ENCODE data around the gene CAMK1D. TPM values are rescaled to one million over a fixed set of nuclear protein-coding genes. Genes with fewer than 3 reads are reported as not detected.

Gene CAMK1D
- total RNA-seq, 1 experiment from 2014 or later, result 0.10 TPM

DNA sequence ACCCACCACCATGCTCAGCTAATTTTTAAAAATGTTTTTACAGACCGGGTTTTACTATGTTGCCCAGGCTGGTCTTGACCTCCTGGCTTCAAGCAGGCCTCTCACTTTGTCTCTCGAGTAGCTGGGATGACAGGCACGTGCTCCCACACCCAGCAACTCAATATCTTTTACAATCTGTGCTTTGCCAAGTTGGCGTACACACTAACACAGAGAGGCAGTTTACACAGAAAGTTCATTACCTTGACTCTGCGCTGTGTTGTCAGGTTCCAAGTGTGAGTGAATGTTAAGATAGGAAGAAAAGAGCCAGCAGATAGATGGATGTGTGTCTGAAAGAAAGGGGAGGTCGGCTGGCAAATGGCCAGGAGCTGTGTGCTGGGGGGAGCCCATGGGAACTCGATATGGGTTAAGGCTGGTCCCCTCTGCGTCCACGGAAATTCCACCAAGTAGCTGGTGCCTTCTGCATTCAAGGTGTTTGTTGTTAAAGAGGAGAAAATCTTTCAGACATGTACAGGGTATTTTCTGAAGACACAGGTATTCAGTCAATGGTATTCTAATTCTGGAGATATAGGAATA is 299.8 kb downstream of the CAMK1D start:
- in situ Hi-C loops (cut with HindIII; ENCODE audit: low sequenced_read_pairs), result no loop called here
- DNase-seq (ENCODE audit: low spot score), result no peak

DNA sequence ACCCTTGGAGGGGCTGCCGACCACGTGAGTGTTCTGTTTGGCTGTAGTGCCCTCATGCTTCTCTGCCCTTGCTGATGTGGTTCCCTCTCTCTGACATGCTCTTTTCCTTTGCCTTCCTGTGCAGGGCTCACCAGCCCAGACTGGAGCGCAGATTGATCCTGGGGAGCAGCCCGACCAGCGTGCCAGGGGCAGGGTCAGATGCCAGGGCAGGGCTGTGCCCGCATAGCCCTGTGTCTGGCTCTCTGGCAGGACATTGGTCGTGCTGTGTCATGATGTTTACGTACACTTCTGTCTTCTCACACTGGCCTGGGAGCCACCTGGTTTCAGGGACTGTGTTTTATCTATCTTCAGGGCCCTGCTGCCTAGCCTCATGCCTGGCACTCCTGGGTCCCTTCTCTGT is 300.8 kb downstream of the CAMK1D start:
- in situ Hi-C loops (cut with HindIII; ENCODE audit: low sequenced_read_pairs), result loop anchor here (25.0 kb wide), 1 partner anchor 388 kb away; no protein-coding TSS in a partner anchor
- no peak for DNase-seq (ENCODE audit: low spot score)

DNA sequence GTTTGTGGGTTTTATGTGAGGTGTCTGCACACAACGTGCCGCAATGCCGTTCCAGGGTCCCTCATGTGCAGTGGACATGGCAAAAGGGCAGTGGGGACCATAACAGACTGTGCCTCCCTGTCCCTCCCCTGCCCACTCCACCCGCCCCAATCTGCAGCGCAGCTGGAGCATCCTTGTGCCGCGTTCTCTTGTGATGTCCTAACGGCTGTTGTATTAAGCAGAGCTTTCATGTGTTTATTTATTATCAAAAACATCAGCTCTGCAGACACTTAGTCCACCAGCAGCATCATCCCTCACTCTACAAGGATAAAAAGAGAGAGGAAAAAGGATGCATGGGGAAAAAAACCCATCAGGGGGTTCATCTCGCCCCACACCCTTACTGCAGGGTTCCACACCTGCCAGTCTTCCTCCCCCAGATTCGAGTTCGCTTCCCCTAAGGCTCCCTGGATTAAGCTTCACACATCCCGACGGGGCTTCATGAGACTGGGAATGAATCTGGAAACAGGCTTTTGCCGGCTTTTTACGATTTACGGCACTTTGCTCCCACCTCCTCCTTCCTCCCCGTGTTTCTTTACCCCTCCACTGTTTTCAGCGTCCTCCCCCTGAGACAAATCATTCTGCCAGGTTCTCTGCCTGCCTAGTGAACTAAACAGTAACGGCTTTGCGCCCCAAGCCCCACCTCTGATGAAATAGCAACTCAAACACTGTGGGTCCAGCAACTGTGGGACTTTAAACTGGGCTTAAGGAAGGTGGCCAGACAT is 301.4 kb downstream of the CAMK1D start:
- in situ Hi-C loops (cut with HindIII; ENCODE audit: low sequenced_read_pairs), result loop anchor here (25.0 kb wide), 1 partner anchor 388 kb away; no protein-coding TSS in a partner anchor
- no peak for DNase-seq (ENCODE audit: low spot score)

DNA sequence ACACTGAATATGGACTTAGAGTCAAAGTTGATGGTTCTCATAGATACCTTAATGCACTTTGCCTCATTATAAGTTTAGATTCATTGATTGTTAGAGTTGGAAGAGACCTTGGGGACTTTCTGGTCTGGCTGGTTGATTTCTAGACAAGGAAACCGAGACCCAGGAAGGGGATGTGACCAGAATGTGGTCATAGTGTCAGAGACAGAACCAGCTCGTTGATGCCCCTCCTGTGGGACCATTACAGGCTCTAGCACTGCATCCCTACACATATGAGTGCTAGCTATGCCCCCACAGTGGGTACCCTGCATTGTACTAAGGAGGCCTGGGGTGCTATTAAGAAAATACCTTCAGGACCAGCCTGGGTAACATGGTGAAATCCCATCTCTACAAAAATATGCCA is 306.6 kb downstream of the CAMK1D start:
- in situ Hi-C loops (cut with HindIII; ENCODE audit: low sequenced_read_pairs), result loop anchor here (25.0 kb wide), 1 partner anchor 394 kb away; no protein-coding TSS in a partner anchor
- DNase-seq (ENCODE audit: low spot score), result no peak

DNA sequence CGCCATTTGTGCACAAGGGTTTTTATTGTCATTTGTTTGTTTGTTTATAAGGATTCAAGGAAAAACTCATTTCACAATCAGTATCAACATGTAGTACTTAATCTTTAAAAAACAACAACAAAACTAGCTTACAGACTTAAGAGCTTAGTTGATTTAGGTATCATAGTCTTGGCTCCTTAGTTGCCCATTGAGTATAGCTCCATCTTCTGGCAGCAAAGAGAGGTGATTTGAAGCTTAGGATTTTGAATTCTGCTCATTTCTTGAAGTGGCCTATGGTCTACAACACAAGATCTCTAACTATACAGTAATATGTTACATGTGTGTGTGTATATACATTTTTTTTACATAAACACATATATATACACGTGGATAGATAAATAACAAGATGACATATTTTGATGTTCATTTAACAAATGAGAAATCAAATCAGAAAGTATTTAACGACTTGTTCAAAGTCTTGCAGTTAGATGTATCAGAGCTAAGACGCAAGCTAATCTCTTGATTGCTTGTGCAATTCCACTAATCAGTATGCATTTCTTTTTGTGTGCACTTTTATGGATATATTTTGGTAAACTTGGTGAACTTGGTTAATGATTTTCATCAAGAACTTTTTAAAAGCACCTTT is 307.3 kb downstream of the CAMK1D start:
- in situ Hi-C loops (cut with HindIII; ENCODE audit: low sequenced_read_pairs), result loop anchor here (25.0 kb wide), 1 partner anchor 394 kb away; no protein-coding TSS in a partner anchor
- peak; percentile 53 for DNase-seq (ENCODE audit: low spot score)

DNA sequence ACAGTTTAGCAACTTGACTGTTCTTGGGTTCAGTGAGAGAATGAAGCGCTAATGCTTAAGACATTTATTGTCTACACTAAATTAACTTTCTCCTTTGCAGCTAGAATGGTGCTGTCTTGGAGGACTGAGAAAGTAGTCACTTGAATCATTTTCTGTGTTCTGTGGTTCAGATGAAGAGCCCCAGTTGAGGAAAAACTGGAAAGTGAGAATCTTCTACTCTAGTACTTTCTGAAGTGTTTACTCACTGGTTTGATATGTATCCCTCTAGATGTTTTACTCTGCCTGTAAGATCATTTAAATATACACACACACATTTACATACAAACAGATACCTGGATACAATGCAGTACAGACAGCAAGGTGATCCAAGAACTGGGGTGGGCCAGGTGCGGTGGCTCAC is 308.1 kb downstream of the CAMK1D start:
- DNase-seq (ENCODE audit: low spot score), result no peak
- in situ Hi-C loops (cut with HindIII; ENCODE audit: low sequenced_read_pairs), result loop anchor here (25.0 kb wide), 1 partner anchor 395 kb away; no protein-coding TSS in a partner anchor

DNA sequence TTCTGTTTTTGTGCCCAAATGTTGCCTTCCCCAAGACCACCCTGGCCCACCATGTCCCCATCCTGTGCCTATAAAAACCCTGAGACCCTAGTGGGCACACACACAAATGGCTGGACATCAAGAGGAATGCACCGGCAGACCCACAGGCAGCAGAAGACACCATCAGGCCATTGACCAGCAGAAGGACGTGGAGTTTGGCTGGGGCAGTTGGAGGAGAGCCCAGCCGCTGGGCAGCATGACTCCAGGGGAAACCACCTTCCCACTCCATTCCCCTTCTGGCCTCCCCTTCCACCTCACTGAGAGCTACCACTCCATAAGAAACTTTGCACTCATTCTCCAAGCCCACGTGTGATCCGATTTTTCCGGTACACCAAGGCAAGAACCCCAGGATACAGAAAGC is 309.2 kb downstream of the CAMK1D start:
- in situ Hi-C loops (cut with HindIII; ENCODE audit: low sequenced_read_pairs), result loop anchor here (25.0 kb wide), 1 partner anchor 396 kb away; no protein-coding TSS in a partner anchor
- DNase-seq (ENCODE audit: low spot score), result no peak

DNA sequence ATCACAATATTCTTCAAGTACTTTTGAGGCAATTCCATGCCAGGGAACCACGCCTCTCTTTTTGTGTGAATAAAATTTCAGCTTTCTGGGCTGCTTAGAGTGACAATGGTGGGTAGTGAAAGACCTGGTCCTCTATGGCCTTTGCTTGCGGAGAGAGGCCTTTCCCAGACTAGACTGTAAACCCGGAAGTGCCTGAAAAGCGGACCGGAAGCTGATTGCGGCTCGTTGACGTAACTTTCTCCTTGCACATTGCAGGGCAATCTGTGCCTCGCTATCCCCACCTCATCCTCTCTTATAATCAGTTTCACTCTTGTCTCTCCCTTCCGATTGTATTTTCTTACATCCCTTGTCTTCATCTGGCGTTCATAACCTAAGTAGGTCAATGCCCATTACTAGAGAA is 310.4 kb downstream of the CAMK1D start:
- in situ Hi-C loops (cut with HindIII; ENCODE audit: low sequenced_read_pairs), result loop anchor here (25.0 kb wide), 1 partner anchor 397 kb away; no protein-coding TSS in a partner anchor
- no peak for DNase-seq (ENCODE audit: low spot score)

DNA sequence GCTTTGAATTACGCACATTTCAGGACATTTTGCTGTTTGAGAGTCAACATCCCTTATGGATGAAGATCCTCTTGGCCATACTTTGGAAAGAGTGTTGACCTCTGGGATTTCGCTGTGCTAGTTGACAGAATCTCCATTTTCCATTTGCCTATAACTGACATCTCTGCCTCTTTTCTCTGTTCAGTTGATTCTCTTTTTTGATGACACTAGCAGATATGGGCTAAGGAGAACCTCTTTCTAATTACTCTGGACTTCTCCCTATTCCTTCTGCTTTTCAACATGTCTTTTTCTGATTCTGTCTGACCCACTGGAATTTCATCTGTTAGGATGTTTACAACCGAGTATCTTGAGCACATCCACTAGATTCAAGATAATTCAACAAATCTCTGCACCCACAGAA is 311.5 kb downstream of the CAMK1D start:
- in situ Hi-C loops (cut with HindIII; ENCODE audit: low sequenced_read_pairs), result loop anchor here (25.0 kb wide), 1 partner anchor 399 kb away; no protein-coding TSS in a partner anchor
- DNase-seq (ENCODE audit: low spot score), result no peak

DNA sequence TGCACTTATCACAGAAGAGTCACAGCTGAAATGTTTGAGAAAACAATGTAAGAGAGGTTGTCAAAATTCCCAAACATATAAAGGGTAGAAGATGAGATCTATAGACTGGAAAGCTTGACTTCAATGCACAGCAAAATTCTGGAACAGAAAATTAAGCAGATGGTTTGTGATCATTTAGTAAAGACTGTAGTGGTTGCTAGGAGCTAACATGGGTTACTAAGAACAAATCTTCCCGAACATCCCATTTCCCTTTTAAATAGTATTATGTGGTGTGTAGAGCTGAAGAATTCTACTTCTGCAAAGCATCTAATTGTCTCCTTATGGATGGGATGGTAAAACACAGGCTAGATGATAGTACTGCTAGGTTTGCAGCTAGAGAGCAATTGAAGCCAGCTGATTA is 312.3 kb downstream of the CAMK1D start:
- in situ Hi-C loops (cut with HindIII; ENCODE audit: low sequenced_read_pairs), result loop anchor here (25.0 kb wide), 1 partner anchor 399 kb away; no protein-coding TSS in a partner anchor
- DNase-seq (ENCODE audit: low spot score), result no peak

DNA sequence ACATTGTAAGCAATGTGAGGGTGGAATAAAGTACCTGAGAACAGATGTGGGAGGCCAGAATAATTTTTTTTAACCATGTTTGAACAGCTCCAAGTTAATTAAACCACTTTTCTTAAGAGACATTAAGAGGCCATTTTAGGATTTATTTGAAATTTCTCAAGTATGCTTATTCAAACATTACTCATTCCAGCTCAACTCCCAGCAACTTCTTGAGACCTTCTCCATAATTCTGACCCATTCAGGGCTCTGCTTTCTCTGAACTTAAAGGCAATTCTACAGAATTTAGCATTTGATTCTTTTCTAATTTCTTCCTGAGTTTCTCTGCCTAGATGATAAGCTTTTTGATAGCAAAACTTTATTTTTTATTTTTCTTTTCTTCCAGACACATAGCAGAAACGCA is 314.5 kb downstream of the CAMK1D start:
- in situ Hi-C loops (cut with HindIII; ENCODE audit: low sequenced_read_pairs), result loop anchor here (25.0 kb wide), 1 partner anchor 402 kb away; no protein-coding TSS in a partner anchor

DNA sequence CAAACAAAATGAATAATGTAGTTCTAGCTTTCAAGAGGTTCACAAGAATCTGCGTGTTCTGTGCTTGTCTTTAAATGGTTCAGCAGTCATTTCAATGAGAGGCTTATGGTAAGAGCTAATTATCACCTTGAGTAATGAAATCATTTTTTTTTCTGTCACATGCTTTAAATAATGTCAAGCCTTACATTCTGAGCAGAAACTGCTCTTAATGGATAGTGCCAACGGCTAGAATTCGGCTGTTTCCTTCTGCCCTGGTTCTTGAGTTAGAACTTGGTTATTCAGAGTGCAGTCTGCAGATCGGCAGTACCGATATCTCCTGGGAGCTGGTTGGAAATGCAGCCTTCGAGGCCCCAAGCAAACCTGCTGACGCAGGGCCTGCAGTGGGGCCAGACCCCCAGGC is 316.2 kb downstream of the CAMK1D start:
- no peak for DNase-seq (ENCODE audit: low spot score)
- in situ Hi-C loops (cut with HindIII; ENCODE audit: low sequenced_read_pairs), result loop anchor here (25.0 kb wide), 1 partner anchor 403 kb away; no protein-coding TSS in a partner anchor

More for the DNA sequence above, 314.5 kb downstream of the CAMK1D start:
- DNase-seq (ENCODE audit: low spot score), result no peak

DNA sequence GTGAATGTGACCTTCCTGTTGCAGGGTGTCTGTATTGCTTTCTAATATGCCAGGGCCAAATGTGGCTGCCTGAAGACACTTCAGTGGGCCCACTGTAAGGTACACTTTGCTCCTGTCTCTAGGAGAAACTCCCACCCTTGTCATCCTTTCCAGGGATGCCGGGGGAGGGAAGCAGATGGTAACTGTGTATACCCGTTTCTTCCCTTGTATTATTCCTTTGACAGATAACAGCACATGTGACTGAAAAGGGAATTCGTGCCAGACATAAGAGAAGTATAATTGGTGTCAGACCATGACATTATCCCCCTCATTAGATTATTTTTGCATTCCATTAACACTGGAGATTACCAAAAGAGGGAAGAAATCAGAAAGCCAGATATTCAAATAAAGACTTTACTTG is 317.7 kb downstream of the CAMK1D start:
- in situ Hi-C loops (cut with HindIII; ENCODE audit: low sequenced_read_pairs), result loop anchor here (25.0 kb wide), 1 partner anchor 405 kb away; no protein-coding TSS in a partner anchor
- no peak for DNase-seq (ENCODE audit: low spot score)

DNA sequence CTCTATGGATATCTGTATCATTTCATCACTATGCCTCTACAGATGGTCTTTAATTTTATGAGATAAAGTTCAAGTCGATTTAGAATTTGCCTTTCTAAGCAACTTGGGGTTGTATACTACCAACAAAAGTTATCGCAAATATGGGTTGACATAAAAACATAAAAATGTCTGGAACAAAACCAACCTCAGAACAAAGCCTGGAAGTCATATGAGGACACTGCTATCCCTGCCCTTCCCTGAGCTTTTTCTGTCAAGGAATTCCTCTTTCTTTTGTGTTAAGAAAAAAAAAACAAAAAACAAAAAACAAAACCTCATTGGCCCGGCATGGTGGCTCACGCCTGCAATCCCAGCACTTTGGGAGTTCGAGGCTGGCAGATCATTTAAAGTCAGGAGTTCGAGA is 319.3 kb downstream of the CAMK1D start:
- no peak for DNase-seq (ENCODE audit: low spot score)
- in situ Hi-C loops (cut with HindIII; ENCODE audit: low sequenced_read_pairs), result loop anchor here (25.0 kb wide), 1 partner anchor 406 kb away; no protein-coding TSS in a partner anchor

DNA sequence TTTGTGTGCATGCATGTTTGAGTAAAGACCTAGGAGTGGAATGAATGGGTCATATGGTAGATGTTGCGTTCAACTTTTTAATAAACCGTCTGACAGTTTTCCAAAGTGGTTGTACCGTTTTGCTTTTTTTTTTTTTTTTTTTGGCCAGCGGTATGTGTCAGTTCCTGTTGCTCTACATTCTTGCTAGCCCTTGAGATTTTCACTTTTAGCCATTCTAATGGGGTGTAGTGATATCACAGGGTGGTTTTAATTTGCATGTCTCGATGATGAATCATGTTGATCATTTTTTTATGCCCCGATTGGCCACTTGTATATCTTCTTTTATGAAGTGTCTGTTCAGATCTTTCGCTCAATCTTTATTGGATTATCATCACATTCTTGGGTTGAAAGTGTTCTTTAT is 320.7 kb downstream of the CAMK1D start:
- in situ Hi-C loops (cut with HindIII; ENCODE audit: low sequenced_read_pairs), result loop anchor here (25.0 kb wide), 1 partner anchor 408 kb away; no protein-coding TSS in a partner anchor
- no peak for DNase-seq (ENCODE audit: low spot score)

DNA sequence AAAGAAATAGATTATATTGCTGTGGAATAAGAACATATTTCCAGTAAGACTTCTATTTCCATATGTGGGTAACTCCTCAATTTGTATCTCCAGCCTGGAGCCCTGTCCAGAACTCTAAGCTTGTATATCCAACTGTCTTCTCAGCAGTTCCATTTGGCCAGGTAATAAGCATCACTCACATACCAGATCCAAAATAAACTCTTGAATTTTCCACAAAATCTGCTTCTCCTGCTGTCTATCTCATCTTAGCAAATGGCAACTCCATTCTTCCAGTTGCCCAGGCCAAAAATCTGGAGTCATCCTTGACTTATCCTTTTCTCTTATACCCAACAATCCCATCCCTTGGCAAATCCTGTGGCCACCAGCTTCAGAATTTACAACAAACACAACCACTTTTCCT is 325.8 kb downstream of the CAMK1D start:
- in situ Hi-C loops (cut with HindIII; ENCODE audit: low sequenced_read_pairs), result no loop called here
- DNase-seq (ENCODE audit: low spot score), result peak; percentile 68

DNA sequence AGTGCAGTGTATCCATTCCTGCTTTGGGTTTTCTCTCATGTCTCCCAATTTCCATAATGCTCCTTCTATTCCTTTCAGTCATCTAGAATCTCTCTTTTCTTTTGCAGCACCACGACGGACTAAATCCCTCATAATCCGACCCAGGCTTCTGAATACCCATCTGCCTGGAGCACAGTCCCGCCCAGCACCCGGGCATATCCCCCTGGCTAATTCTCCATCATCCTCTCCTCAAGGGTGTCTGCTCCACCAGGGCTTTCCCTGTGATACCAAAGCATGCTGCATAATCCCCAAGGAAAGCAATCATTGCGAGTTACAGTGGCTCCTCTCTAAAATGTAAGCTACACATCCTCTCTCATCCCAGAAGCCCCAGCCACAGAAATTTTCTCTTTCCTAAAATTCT is 330.3 kb downstream of the CAMK1D start:
- in situ Hi-C loops (cut with HindIII; ENCODE audit: low sequenced_read_pairs), result no loop called here
- DNase-seq (ENCODE audit: low spot score), result no peak

DNA sequence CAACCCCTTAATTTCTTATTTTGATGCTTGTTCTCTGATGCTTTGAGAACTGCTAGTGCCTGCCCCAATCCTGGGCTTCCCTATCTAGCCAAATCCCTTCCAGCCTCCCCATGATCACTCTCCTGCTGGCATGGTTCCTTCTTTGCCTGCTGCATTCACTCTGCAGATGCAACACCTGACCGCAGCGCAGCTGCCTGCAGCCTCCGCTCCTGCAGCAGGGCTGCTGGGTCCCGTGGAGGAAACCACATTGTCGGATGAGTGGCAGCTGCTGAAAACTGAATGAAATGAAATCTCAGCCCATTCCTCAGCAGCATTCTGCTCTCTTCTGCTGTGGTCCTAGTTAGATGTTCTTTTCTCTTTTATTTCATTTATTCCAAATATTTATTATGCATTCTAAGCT is 331.9 kb downstream of the CAMK1D start:
- in situ Hi-C loops (cut with HindIII; ENCODE audit: low sequenced_read_pairs), result no loop called here

DNA sequence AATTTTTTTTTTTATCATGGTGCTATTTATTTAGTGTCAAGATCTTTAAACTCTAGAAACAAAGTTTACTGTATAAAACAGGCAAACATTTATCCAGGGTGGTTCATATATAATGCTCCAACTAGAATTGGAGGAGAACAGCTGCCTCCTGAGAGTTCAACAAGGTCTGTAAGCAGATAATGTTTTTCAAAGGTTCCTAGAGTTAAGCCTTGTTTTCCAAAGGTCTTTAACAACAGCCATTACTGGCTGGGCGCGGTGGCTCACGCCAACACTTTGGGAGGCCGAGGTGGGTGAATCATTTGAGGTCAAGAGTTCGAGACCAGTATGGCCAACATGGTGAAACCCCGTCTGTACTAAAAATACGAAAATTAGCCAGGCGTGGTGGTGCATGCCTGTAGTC is 335.4 kb downstream of the CAMK1D start:
- DNase-seq (ENCODE audit: low spot score), result no peak
- in situ Hi-C loops (cut with HindIII; ENCODE audit: low sequenced_read_pairs), result no loop called here

More for the DNA sequence above, 331.9 kb downstream of the CAMK1D start:
- DNase-seq (ENCODE audit: low spot score), result no peak
